Measurements from ENCODE around the gene PRR5L.

Gene PRR5L

DNA sequence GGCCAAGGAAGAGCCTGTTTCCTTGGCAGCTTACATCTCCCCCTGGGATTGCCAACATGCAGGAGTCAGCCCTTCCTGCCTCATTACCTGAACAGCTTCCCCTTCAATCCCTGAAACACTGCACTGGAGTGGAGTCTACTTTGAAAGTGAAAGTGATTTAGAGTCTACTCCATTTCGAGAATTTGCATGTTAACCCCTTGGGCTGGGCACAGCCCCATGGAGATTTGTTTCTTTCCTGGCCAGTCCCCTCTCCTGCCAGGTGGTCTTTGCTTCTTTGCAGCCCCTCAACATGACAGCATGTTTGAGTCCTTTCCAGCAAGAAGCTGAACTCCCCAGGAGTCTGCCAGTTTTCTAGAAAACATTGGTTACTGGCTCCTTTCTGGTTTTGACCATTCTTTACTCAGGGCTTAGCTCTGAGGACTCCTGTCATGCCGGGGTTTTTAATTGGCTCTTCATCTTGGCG, 154.1 kb downstream of the PRR5L start:
- H3K4me1 ChIP-seq (ENCODE audit: insufficient read depth, insufficient read length) = peaks cover 9% of the 10 kb centered on the region

DNA sequence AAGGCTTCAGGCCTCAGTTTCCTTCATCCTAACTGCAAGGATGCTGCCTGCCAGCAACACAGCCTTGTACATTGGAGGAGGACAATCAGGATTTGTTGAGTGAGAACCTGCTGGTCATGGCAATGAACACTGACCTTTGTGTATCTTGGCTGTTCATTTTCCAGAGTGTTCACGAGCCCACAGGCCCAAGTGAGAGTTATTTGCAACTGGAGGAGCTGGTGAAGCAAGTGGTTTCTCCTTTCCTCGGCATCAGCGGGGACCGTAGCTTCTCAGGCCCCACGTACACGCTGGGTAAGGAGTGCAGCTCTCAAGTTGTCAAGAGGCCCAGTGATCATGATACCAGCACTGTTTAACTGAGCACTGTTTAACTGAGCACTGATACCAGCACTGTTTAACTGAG, 155.0 kb downstream of the PRR5L start:
- H3K9me3 ChIP-seq (ENCODE audit: insufficient read depth, low read length) = no peaks in the 10 kb centered on the region
- H3K27me3 ChIP-seq (ENCODE audit: insufficient read depth, insufficient read length) = no peaks in the 10 kb centered on the region
- H3K4me1 ChIP-seq (ENCODE audit: insufficient read depth, insufficient read length) = peaks cover 15% of the 10 kb centered on the region
- H3K4me3 ChIP-seq (ENCODE audit: insufficient read length, low read depth) = no peak overlapping the region
- H3K9ac ChIP-seq (ENCODE audit: insufficient read length, low read depth) = no peak overlapping the region
- no peak for DNase-seq (ENCODE audit: low read depth, low spot score)
- peaks cover 43% of the 10 kb centered on the region for H3K36me3 ChIP-seq (ENCODE audit: insufficient read depth, insufficient read length, low read length)
- no peak for TF ChIP-seq ZNF274 (IDR thresholded peaks at IDR 0.05; ENCODE audit: low read depth, low read length)
- no peak for TF ChIP-seq SUZ12 (IDR thresholded peaks at IDR 0.05; ENCODE audit: extremely low read depth, insufficient read depth, insufficient read length)
- TF ChIP-seq YY1 (IDR thresholded peaks at IDR 0.05; ENCODE audit: insufficient read depth, insufficient read length) = no peak

More for the DNA sequence above, 154.1 kb downstream of the PRR5L start:
- no peak for TF ChIP-seq ZNF274 (IDR thresholded peaks at IDR 0.05; ENCODE audit: low read depth, low read length)
- TF ChIP-seq YY1 (IDR thresholded peaks at IDR 0.05; ENCODE audit: insufficient read depth, insufficient read length) = no peak
- TF ChIP-seq SUZ12 (IDR thresholded peaks at IDR 0.05; ENCODE audit: extremely low read depth, insufficient read depth, insufficient read length) = no peak
- DNase-seq (ENCODE audit: low read depth, low spot score) = no peak
- Histone ChIP-seq H3K9me3 (ENCODE audit: insufficient read depth, low read length) (no peaks in the 10 kb centered on the region), H3K27me3 (ENCODE audit: insufficient read depth, insufficient read length) (no peaks in the 10 kb centered on the region), H3K9ac (ENCODE audit: insufficient read length, low read depth) (no peak overlapping the region), H3K4me3 (ENCODE audit: insufficient read length, low read depth) (no peak overlapping the region), H3K36me3 (ENCODE audit: insufficient read depth, insufficient read length, low read length) (peaks cover 43% of the 10 kb centered on the region)

- H3K9ac ChIP-seq (ENCODE audit: insufficient read length, low read depth) = no peak overlapping the region
- no peak overlapping the region for H3K4me3 ChIP-seq (ENCODE audit: insufficient read length, low read depth)
- DNase-seq (ENCODE audit: low read depth, low spot score) = no peak
- H3K9me3 ChIP-seq (ENCODE audit: insufficient read depth, low read length) = no peaks in the 10 kb centered on the region
- peaks cover 45% of the 10 kb centered on the region for H3K36me3 ChIP-seq (ENCODE audit: insufficient read depth, insufficient read length, low read length)
- no peaks in the 10 kb centered on the region for H3K27me3 ChIP-seq (ENCODE audit: insufficient read depth, insufficient read length)
- no peak for TF ChIP-seq SUZ12 (IDR thresholded peaks at IDR 0.05; ENCODE audit: extremely low read depth, insufficient read depth, insufficient read length)
- TF ChIP-seq ZNF274 (IDR thresholded peaks at IDR 0.05; ENCODE audit: low read depth, low read length) = no peak
- no peak for TF ChIP-seq YY1 (IDR thresholded peaks at IDR 0.05; ENCODE audit: insufficient read depth, insufficient read length)
- H3K4me1 ChIP-seq (ENCODE audit: insufficient read depth, insufficient read length) = peaks cover 15% of the 10 kb centered on the region
These were observed 155.6 kb downstream of the PRR5L start for GRCh38 chr11:36451681-36452080.

- Histone ChIP-seq H3K9ac (ENCODE audit: insufficient read length, low read depth) (no peak overlapping the region), H3K4me3 (ENCODE audit: insufficient read length, low read depth) (no peak overlapping the region), H3K9me3 (ENCODE audit: insufficient read depth, low read length) (no peaks in the 10 kb centered on the region), H3K27me3 (ENCODE audit: insufficient read depth, insufficient read length) (no peaks in the 10 kb centered on the region), H3K4me1 (ENCODE audit: insufficient read depth, insufficient read length) (peaks cover 15% of the 10 kb centered on the region), H3K36me3 (ENCODE audit: insufficient read depth, insufficient read length, low read length) (peaks cover 43% of the 10 kb centered on the region)
- TF ChIP-seq ZNF274 (IDR thresholded peaks at IDR 0.05; ENCODE audit: low read depth, low read length) (no peak), SUZ12 (IDR thresholded peaks at IDR 0.05; ENCODE audit: extremely low read depth, insufficient read depth, insufficient read length) (no peak), YY1 (IDR thresholded peaks at IDR 0.05; ENCODE audit: insufficient read depth, insufficient read length) (no peak)
- DNase-seq (ENCODE audit: low read depth, low spot score) = no peak
These were observed 156.3 kb downstream of the PRR5L start for GRCh38 chr11:36452236-36452940.

- Histone ChIP-seq H3K36me3 (ENCODE audit: insufficient read depth, insufficient read length, low read length) (peaks cover 44% of the 10 kb centered on the region), H3K9me3 (ENCODE audit: insufficient read depth, low read length) (no peaks in the 10 kb centered on the region), H3K9ac (ENCODE audit: insufficient read length, low read depth) (no peak overlapping the region), H3K27me3 (ENCODE audit: insufficient read depth, insufficient read length) (no peaks in the 10 kb centered on the region), H3K4me1 (ENCODE audit: insufficient read depth, insufficient read length) (peaks cover 15% of the 10 kb centered on the region), H3K4me3 (ENCODE audit: insufficient read length, low read depth) (no peak overlapping the region)
- no peak for DNase-seq (ENCODE audit: low read depth, low spot score)
- TF ChIP-seq ZNF274 (IDR thresholded peaks at IDR 0.05; ENCODE audit: low read depth, low read length) = no peak
- no peak for TF ChIP-seq SUZ12 (IDR thresholded peaks at IDR 0.05; ENCODE audit: extremely low read depth, insufficient read depth, insufficient read length)
- TF ChIP-seq YY1 (IDR thresholded peaks at IDR 0.05; ENCODE audit: insufficient read depth, insufficient read length) = no peak
These were observed 156.9 kb downstream of the PRR5L start for GRCh38 chr11:36452961-36453360.

DNA sequence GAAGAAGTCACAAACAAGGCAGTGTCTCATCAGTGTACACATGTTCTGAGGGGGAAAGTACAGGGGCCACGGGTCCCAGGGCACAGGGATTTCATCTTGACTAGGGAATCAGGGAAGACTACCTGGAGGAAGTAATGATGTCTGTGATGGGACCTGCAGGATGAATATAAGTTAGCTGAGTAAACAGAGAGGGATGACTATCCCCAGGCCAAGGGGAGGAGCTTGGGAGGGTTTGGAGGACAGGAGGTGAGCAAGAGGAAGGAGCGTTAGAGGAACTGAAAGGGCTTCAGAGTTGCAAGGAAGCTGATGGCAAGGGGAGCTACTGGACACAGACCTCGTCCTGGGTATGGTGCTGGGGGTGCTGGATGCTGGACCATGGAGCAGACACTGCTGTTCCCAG, 157.6 kb downstream of the PRR5L start:
- DNase-seq (ENCODE audit: low read depth, low spot score) = no peak
- peaks cover 15% of the 10 kb centered on the region for H3K4me1 ChIP-seq (ENCODE audit: insufficient read depth, insufficient read length)
- TF ChIP-seq ZNF274 (IDR thresholded peaks at IDR 0.05; ENCODE audit: low read depth, low read length) = no peak
- no peak for TF ChIP-seq SUZ12 (IDR thresholded peaks at IDR 0.05; ENCODE audit: extremely low read depth, insufficient read depth, insufficient read length)
- TF ChIP-seq YY1 (IDR thresholded peaks at IDR 0.05; ENCODE audit: insufficient read depth, insufficient read length) = no peak
- no peaks in the 10 kb centered on the region for H3K27me3 ChIP-seq (ENCODE audit: insufficient read depth, insufficient read length)
- no peak overlapping the region for H3K9ac ChIP-seq (ENCODE audit: insufficient read length, low read depth)
- no peak overlapping the region for H3K4me3 ChIP-seq (ENCODE audit: insufficient read length, low read depth)
- no peaks in the 10 kb centered on the region for H3K9me3 ChIP-seq (ENCODE audit: insufficient read depth, low read length)
- H3K36me3 ChIP-seq (ENCODE audit: insufficient read depth, insufficient read length, low read length) = peaks cover 39% of the 10 kb centered on the region

DNA sequence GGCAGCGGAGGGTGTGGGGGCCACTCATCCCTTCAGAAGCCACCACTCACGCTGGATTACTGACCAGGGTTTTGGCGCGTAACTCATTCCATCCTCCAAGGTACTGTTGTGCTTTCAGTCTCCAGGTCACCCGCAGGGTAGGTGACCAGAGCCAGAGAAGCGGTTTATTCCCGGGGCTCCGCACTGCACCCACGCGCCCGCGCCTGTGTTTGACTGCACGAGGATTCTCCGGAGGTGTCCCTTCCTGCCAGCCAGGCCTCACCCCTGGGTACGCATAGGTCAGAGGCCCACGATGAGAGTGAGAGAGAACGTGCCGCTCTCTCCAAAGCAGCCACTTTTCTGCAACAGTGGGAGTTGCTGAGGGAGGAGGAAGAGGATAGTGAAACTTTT, 158.5 kb downstream of the PRR5L start:
- H3K4me1 ChIP-seq (ENCODE audit: insufficient read depth, insufficient read length) = peaks cover 15% of the 10 kb centered on the region

More for the DNA sequence above, 158.5 kb downstream of the PRR5L start:
- H3K9me3 ChIP-seq (ENCODE audit: insufficient read depth, low read length) = no peaks in the 10 kb centered on the region
- H3K9ac ChIP-seq (ENCODE audit: insufficient read length, low read depth) = peak overlapping the region; percentile 53
- no peak overlapping the region for H3K4me3 ChIP-seq (ENCODE audit: insufficient read length, low read depth)
- DNase-seq (ENCODE audit: low read depth, low spot score) = no peak
- TF ChIP-seq ZNF274 (IDR thresholded peaks at IDR 0.05; ENCODE audit: low read depth, low read length) (no peak), YY1 (IDR thresholded peaks at IDR 0.05; ENCODE audit: insufficient read depth, insufficient read length) (no peak), SUZ12 (IDR thresholded peaks at IDR 0.05; ENCODE audit: extremely low read depth, insufficient read depth, insufficient read length) (no peak)
- no peaks in the 10 kb centered on the region for H3K27me3 ChIP-seq (ENCODE audit: insufficient read depth, insufficient read length)
- peaks cover 34% of the 10 kb centered on the region for H3K36me3 ChIP-seq (ENCODE audit: insufficient read depth, insufficient read length, low read length)

Data from NT2/D1 (cell line).